Measurements from ENCODE around the gene SCAMP5.

SCAMP5 gene

GRCh38 chr15:74988007-74988800, 7.2 kb upstream of the SCAMP5 start:
- no peak overlapping the region for H3K4me3 ChIP-seq (replicated peaks; ENCODE audit: low read depth, low read length)
- DNase-seq (ENCODE audit: low read depth), result peak; percentile 70
- TF ChIP-seq CTCF (IDR thresholded peaks at IDR 0.05; ENCODE audit: low read length, missing control alignments), result peak; percentile 64

GRCh38 chr15:74989527-74989926, 5.8 kb upstream of the SCAMP5 start:
- H3K4me3 ChIP-seq (replicated peaks; ENCODE audit: low read depth, low read length), result no peak overlapping the region
- DNase-seq (ENCODE audit: low read depth), result no peak

GRCh38 chr15:74992619-74993018, 2.7 kb upstream of the SCAMP5 start:
- no peak overlapping the region for H3K4me3 ChIP-seq (replicated peaks; ENCODE audit: low read depth, low read length)
- no peak for TF ChIP-seq CTCF (IDR thresholded peaks at IDR 0.05; ENCODE audit: low read length, missing control alignments)
- no peak for DNase-seq (ENCODE audit: low read depth)

More at GRCh38 chr15:74989527-74989926, 5.8 kb upstream of the SCAMP5 start:
- no peak for TF ChIP-seq CTCF (IDR thresholded peaks at IDR 0.05; ENCODE audit: low read length, missing control alignments)

- H3K4me3 ChIP-seq (replicated peaks; ENCODE audit: low read depth, low read length), result no peak overlapping the region
- no peak for DNase-seq (ENCODE audit: low read depth)
- no peak for TF ChIP-seq CTCF (IDR thresholded peaks at IDR 0.05; ENCODE audit: low read length, missing control alignments)
Measured at GRCh38 chr15:74994236-74994635, 1.1 kb upstream of the SCAMP5 start.

GRCh38 chr15:74994685-74995084, 678 bp upstream of the SCAMP5 start:
- no peak for TF ChIP-seq CTCF (IDR thresholded peaks at IDR 0.05; ENCODE audit: low read length, missing control alignments)
- no peak overlapping the region for H3K4me3 ChIP-seq (replicated peaks; ENCODE audit: low read depth, low read length)
- DNase-seq (ENCODE audit: low read depth), result no peak

- peak overlapping the region; percentile 67 for H3K4me3 ChIP-seq (replicated peaks; ENCODE audit: low read depth, low read length)
- DNase-seq (ENCODE audit: low read depth), result no peak
- TF ChIP-seq CTCF (IDR thresholded peaks at IDR 0.05; ENCODE audit: low read length, missing control alignments), result no peak
Measured at GRCh38 chr15:74995779-74996765, 709 bp downstream of the SCAMP5 start.

All from fibroblast of pulmonary artery (primary cell).